NCI-H2107 (cell line): ENCODE data around the gene AFF3.

Source experiments
- DNase-seq: peaks from one replicate; lab custom pipeline; 2025; lab: John Stamatoyannopoulos, UW

The AFF3 gene

GRCh38 chr2:99821572-99821971 lies 320.8 kb downstream of the AFF3 start:
- no peak for DNase-seq

GRCh38 chr2:99821039-99821438 lies 321.4 kb downstream of the AFF3 start:
- DNase-seq, result no peak

- peak; percentile 39 for DNase-seq
These were observed 322.6 kb downstream of the AFF3 start for GRCh38 chr2:99819766-99820165.

- DNase-seq, result no peak
These were observed 323.5 kb downstream of the AFF3 start for GRCh38 chr2:99818842-99819241.

GRCh38 chr2:99816908-99817307 lies 325.5 kb downstream of the AFF3 start:
- DNase-seq, result no peak

GRCh38 chr2:99812426-99812825 lies 330.0 kb downstream of the AFF3 start:
- no peak for DNase-seq

- no peak for DNase-seq
These were observed 330.8 kb downstream of the AFF3 start for GRCh38 chr2:99811544-99811943.

- no peak for DNase-seq
These were observed 332.2 kb downstream of the AFF3 start for GRCh38 chr2:99810225-99810624.

GRCh38 chr2:99809259-99809900 lies 333.0 kb downstream of the AFF3 start:
- no peak for DNase-seq

- no peak for DNase-seq
These were observed 333.8 kb downstream of the AFF3 start for GRCh38 chr2:99808361-99809200.

GRCh38 chr2:99806758-99807157 lies 335.6 kb downstream of the AFF3 start:
- DNase-seq, result no peak

GRCh38 chr2:99805930-99806476 lies 336.4 kb downstream of the AFF3 start:
- no peak for DNase-seq

- DNase-seq, result no peak
These were observed 338.5 kb downstream of the AFF3 start for GRCh38 chr2:99803846-99804245.

GRCh38 chr2:99802734-99803133 lies 339.7 kb downstream of the AFF3 start:
- no peak for DNase-seq

GRCh38 chr2:99801327-99801901 lies 341.0 kb downstream of the AFF3 start:
- DNase-seq, result no peak

GRCh38 chr2:99797475-99797874 lies 344.9 kb downstream of the AFF3 start:
- no peak for DNase-seq

GRCh38 chr2:99794414-99794813 lies 348.0 kb downstream of the AFF3 start:
- no peak for DNase-seq

GRCh38 chr2:99793022-99793421 lies 349.4 kb downstream of the AFF3 start:
- DNase-seq, result no peak

GRCh38 chr2:99789849-99790248 lies 352.5 kb downstream of the AFF3 start:
- no peak for DNase-seq

GRCh38 chr2:99787769-99788382 lies 354.5 kb downstream of the AFF3 start:
- DNase-seq, result no peak

GRCh38 chr2:99786636-99787390 lies 355.6 kb downstream of the AFF3 start:
- DNase-seq, result no peak

GRCh38 chr2:99784946-99785345 lies 357.4 kb downstream of the AFF3 start:
- DNase-seq, result no peak
